Measurements from ENCODE around the gene SETBP1. TPM values are rescaled to one million over a fixed set of nuclear protein-coding genes. Genes with fewer than 3 reads are reported as not detected.

SETBP1 gene
- total RNA-seq, 4 donors from 2014 or later = 26.2 to 40.8 (median 33.6) TPM

DNA sequence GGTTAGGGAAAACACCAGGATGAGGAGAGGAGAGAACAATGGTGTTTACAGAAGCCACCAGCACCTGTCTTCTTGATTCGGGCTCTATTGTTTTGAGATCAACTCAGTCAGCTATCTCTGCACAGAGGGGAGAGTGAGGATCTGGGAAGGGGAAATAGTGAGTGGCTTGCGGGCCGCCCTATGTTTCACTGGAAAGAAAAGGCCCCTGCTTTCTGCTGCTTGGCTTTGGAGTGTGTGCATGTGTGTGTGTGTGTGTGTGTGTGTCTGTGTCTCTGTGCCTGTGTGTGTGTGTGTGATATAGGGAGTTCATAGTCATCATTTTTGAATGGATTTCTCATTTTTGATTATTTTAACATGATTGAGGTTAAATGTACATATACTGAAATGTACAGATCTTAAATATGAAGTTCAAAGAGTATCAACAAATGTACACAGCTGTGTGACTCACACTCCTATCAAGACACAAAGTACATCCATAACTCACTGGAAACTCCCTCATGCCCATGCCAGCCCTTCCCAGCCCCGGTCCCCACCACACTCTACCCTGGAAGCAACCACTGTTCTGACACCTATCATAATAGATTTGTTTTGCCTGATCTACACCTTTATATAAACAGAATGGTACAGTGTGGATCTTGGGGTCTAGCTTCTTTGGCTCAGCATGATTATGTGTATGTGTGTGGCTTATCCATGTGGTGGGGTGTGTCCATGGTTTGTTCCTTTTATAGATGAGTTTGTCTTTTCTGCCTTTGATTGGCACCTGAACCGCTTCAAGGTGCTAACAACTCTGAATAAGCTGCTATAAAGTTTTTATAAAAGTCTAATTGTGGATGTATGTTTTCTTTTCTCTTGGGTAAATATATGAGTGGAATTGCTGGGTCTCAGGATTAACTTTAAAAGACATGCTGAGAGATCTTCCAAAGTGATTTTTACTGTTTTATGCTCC is 258.3 kb downstream of the SETBP1 start:
- 79 to 85% methylated on average over 5 of the region's 5 CpGs for WGBS, 2 donors
- H3K4me3 ChIP-seq = no peak overlapping the region
- H3K4me1 ChIP-seq = peaks cover 0 to 7% (median 3%) of the 10 kb centered on the region in 4 donors
- H3K27ac ChIP-seq = no peak overlapping the region
- TF ChIP-seq EP300 (IDR thresholded peaks at IDR 0.05) (no peak), POLR2A (IDR thresholded peaks at IDR 0.05) (no peak)
- no peaks in the 10 kb centered on the region for H3K27me3 ChIP-seq
- DNase-seq (ENCODE audit: low spot score in 2 of 2) = no peak
- H3K9me3 ChIP-seq = peaks cover 0 to 3% (median 0%) of the 10 kb centered on the region in 4 donors
- H3K36me3 ChIP-seq = no peaks in the 10 kb centered on the region

- no peak for DNase-seq (ENCODE audit: low spot score in 2 of 2)
- no peaks in the 10 kb centered on the region for H3K9me3 ChIP-seq
- peaks cover 0 to 12% (median 3%) of the 10 kb centered on the region in 4 donors for H3K4me1 ChIP-seq
- H3K27me3 ChIP-seq = no peaks in the 10 kb centered on the region
- no peak overlapping the region for H3K4me3 ChIP-seq
- H3K36me3 ChIP-seq = no peaks in the 10 kb centered on the region
- TF ChIP-seq POLR2A (IDR thresholded peaks at IDR 0.05) = no peak
- no peak overlapping the region for H3K27ac ChIP-seq
- 93 to 95% methylated on average over 3 of the region's 3 CpGs for WGBS, 2 donors
These were observed 260.8 kb downstream of the SETBP1 start for GRCh38 chr18:44941516-44941915.

GRCh38 chr18:44942073-44942472 is 261.4 kb downstream of the SETBP1 start:
- no peak for DNase-seq (ENCODE audit: low spot score in 2 of 2)
- Histone ChIP-seq H3K4me3 (no peak overlapping the region), H3K36me3 (no peaks in the 10 kb centered on the region), H3K27me3 (no peaks in the 10 kb centered on the region), H3K9me3 (no peaks in the 10 kb centered on the region), H3K4me1 (peaks cover 0 to 12% (median 3%) of the 10 kb centered on the region in 4 donors), H3K27ac (no peak overlapping the region)
- TF ChIP-seq CTCF (IDR thresholded peaks at IDR 0.05) (no peak), EP300 (IDR thresholded peaks at IDR 0.05) (no peak), POLR2A (IDR thresholded peaks at IDR 0.05) (no peak)
- WGBS, 2 donors = 87 to 89% methylated on average over 2 of the region's 2 CpGs

- TF ChIP-seq POLR2A (IDR thresholded peaks at IDR 0.05) (no peak), CTCF (IDR thresholded peaks at IDR 0.05) (no peak), EP300 (IDR thresholded peaks at IDR 0.05) (no peak)
- Histone ChIP-seq H3K4me1 (peaks cover 0 to 12% (median 3%) of the 10 kb centered on the region in 4 donors), H3K36me3 (no peaks in the 10 kb centered on the region), H3K27ac (no peak overlapping the region), H3K9me3 (no peaks in the 10 kb centered on the region), H3K27me3 (no peaks in the 10 kb centered on the region), H3K4me3 (no peak overlapping the region)
- 61 to 70% methylated on average over 2 of the region's 2 CpGs for WGBS, 2 donors
- no peak for DNase-seq (ENCODE audit: low spot score in 2 of 2)
These were observed 262.7 kb downstream of the SETBP1 start for GRCh38 chr18:44943311-44943881.

DNA sequence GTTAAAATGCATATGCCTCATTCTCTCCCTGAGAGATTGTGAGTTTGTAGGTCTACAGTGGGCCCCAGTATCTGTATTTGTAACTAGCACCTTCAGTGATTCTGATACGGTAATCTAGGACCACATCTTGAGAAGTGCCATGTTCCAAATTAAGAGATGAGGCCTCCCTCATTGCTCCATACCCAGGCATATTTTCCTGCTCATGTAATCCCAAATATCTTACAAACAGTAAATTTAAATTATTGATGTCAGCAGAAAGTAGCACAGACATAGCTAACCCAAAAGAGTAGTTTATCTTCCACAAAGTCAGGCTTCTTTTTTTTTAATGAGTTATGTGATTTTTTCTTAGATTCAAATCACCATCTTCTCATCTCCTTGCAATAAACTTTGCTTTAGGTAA is 263.8 kb downstream of the SETBP1 start:
- Histone ChIP-seq H3K4me3 (no peak overlapping the region), H3K9me3 (no peaks in the 10 kb centered on the region), H3K36me3 (no peaks in the 10 kb centered on the region), H3K4me1 (peaks cover 0 to 12% (median 3%) of the 10 kb centered on the region in 4 donors), H3K27ac (no peak overlapping the region), H3K27me3 (no peaks in the 10 kb centered on the region)
- 86 to 89% methylated on average over 1 of the region's 1 CpG for WGBS, 2 donors
- no peak for TF ChIP-seq POLR2A (IDR thresholded peaks at IDR 0.05)
- TF ChIP-seq CTCF (IDR thresholded peaks at IDR 0.05) = no peak
- TF ChIP-seq EP300 (IDR thresholded peaks at IDR 0.05) = no peak
- DNase-seq (ENCODE audit: low spot score in 2 of 2) = no peak

- Histone ChIP-seq H3K27ac (no peak overlapping the region), H3K36me3 (peaks cover 0 to 11% (median 0%) of the 10 kb centered on the region in 3 donors), H3K27me3 (no peaks in the 10 kb centered on the region), H3K4me1 (peaks cover 0 to 12% (median 3%) of the 10 kb centered on the region in 4 donors), H3K4me3 (no peak overlapping the region), H3K9me3 (no peaks in the 10 kb centered on the region)
- DNase-seq (ENCODE audit: low spot score in 2 of 2) = no peak
- TF ChIP-seq EP300 (IDR thresholded peaks at IDR 0.05) = no peak
- TF ChIP-seq POLR2A (IDR thresholded peaks at IDR 0.05) = no peak
- TF ChIP-seq CTCF (IDR thresholded peaks at IDR 0.05) = no peak
- WGBS, 2 donors = 82 to 85% methylated on average over 4 of the region's 4 CpGs
These were observed 265.3 kb downstream of the SETBP1 start for GRCh38 chr18:44945888-44946401.
